GM23338 (cell line): ENCODE data around the gene LYPD4. TPM values are rescaled to one million over a fixed set of nuclear protein-coding genes. Genes with fewer than 3 reads are reported as not detected.

ENCODE experiments used
- ATAC-seq: fragments of 200-7000 bp; cut with Tn5 transposase; 3 replicates; pipeline ENCODE4 v1.9.1; 2020
- DNase-seq: peaks from one replicate; pipeline ENCODE4 v3.0.0-alpha.2; 2015; ENCODE audit warnings: low spot score
- H2AFZ ChIP-seq: fragments of 200-600 bp; sonication (generic); 2 replicates; pipeline ENCODE4 v1.8.0; 2016; ENCODE audit warnings: antibody characterized with exemption, mild to moderate bottlenecking, moderate library complexity
- H3F3A ChIP-seq: fragments of 200-600 bp; sonication (generic); replicated peaks from 2 replicates; pipeline ENCODE4 v1.8.0; 2017; ENCODE audit warnings: antibody characterized with exemption, mixed run types, low read depth
- H3K27ac ChIP-seq: fragments of 200-600 bp; sonication (generic); 2 replicates; pipeline ENCODE4 v1.6.1; 2016; ENCODE audit warnings: low read depth
- H3K27me3 ChIP-seq: fragments of 200-600 bp; sonication (generic); 2 replicates; pipeline ENCODE4 v1.8.0; 2016; ENCODE audit warnings: mild to moderate bottlenecking, mixed run types, moderate library complexity; ENCODE audit not compliant: insufficient read depth
- H3K36me3 ChIP-seq: fragments of 200-600 bp; sonication (generic); 2 replicates; pipeline ENCODE4 v1.8.0; 2016; ENCODE audit warnings: mild to moderate bottlenecking; ENCODE audit not compliant: insufficient read depth
- H3K4me1 ChIP-seq: fragments of 200-600 bp; sonication (generic); 2 replicates; pipeline ENCODE4 v1.8.0; 2016; ENCODE audit warnings: mild to moderate bottlenecking, moderate library complexity; ENCODE audit not compliant: insufficient read depth
- H3K4me2 ChIP-seq: fragments of 200-600 bp; sonication (generic); 2 replicates; pipeline ENCODE4 v1.7.1; 2017; ENCODE audit warnings: mixed run types
- H3K4me3 ChIP-seq: fragments of 200-600 bp; sonication (generic); 2 replicates; pipeline ENCODE4 v1.6.1; 2016; ENCODE audit warnings: mixed run types
- H3K79me2 ChIP-seq: fragments of 200-600 bp; sonication (generic); replicated peaks from 2 replicates; pipeline ENCODE4 v1.8.0; 2017; ENCODE audit warnings: mild to moderate bottlenecking; ENCODE audit not compliant: insufficient read depth
- H3K9me2 ChIP-seq: fragments of 200-600 bp; sonication (generic); 2 replicates; pipeline ENCODE4 v1.8.0; 2017; ENCODE audit not compliant: insufficient read depth
- H4K20me1 ChIP-seq: fragments of 200-600 bp; sonication (generic); replicated peaks from 2 replicates; pipeline ENCODE4 v1.8.0; 2017; ENCODE audit warnings: mild to moderate bottlenecking; ENCODE audit not compliant: insufficient read depth
- H3K27ac Mint-ChIP-seq: 2 replicates; pipeline ENCODE4 v1.8.0; 2020; ENCODE audit warnings: inconsistent platforms, mild to moderate bottlenecking, moderate library complexity, mixed read lengths
- H3K27me3 Mint-ChIP-seq: 3 replicates; pipeline ENCODE4 v1.8.0; 2022; ENCODE audit warnings: low read depth, mild to moderate bottlenecking, moderate library complexity, mixed read lengths, inconsistent platforms; ENCODE audit not compliant: insufficient read depth, poor library complexity
- H3K36me3 Mint-ChIP-seq: 3 replicates; pipeline ENCODE4 v1.8.0; 2021; ENCODE audit warnings: low read depth, mild to moderate bottlenecking, inconsistent platforms, moderate library complexity, mixed read lengths
- H3K4me1 Mint-ChIP-seq: 3 replicates; pipeline ENCODE4 v1.8.0; 2020; ENCODE audit warnings: mild to moderate bottlenecking, inconsistent platforms, mixed read lengths
- H3K4me3 Mint-ChIP-seq: 3 replicates; pipeline ENCODE4 v1.8.0; 2021; ENCODE audit warnings: moderate library complexity, mild to moderate bottlenecking, inconsistent platforms, mixed read lengths
- H3K9me3 Mint-ChIP-seq: 3 replicates; pipeline ENCODE4 v1.8.0; 2020; ENCODE audit warnings: moderate library complexity, mild to moderate bottlenecking, inconsistent platforms, mixed read lengths
- EZH2 ChIP-seq: fragments of 200-600 bp; sonication (generic); IDR thresholded peaks from one replicate; pipeline ENCODE4 v1.8.0; 2017; ENCODE audit warnings: antibody characterized with exemption, mild to moderate bottlenecking, low read depth; ENCODE audit not compliant: unreplicated experiment
- EZH2phosphoT487 ChIP-seq: fragments of 200-600 bp; sonication (generic); IDR thresholded peaks from one replicate; pipeline ENCODE4 v1.8.1; 2018; ENCODE audit warnings: antibody characterized with exemption; ENCODE audit not compliant: unreplicated experiment
- NANOG ChIP-seq: IDR thresholded peaks from 2 replicates; pipeline ENCODE4 v1.6.1; 2016; ENCODE audit warnings: antibody characterized with exemption, borderline replicate concordance
- POLR2AphosphoS5 ChIP-seq: IDR thresholded peaks from 2 replicates; pipeline ENCODE4 v1.6.1; 2016; ENCODE audit warnings: antibody characterized with exemption, low read depth
- ZNF114 ChIP-seq: fragments of 250-450 bp; sonication (Bioruptor Pico); IDR thresholded peaks from 2 replicates; pipeline ENCODE4 v1.5.0; 2020; ENCODE audit warnings: mild to moderate bottlenecking, moderate library complexity
- ZNF331 ChIP-seq: fragments of 250-450 bp; sonication (Bioruptor Pico); IDR thresholded peaks from 2 replicates; pipeline ENCODE4 v1.5.0; 2020; ENCODE audit warnings: low read depth, mild to moderate bottlenecking, moderate library complexity
- polyA plus RNA-seq: library from polyadenylated mRNA; unstranded; fragments of >200 nt; fragmentation: Nextera tagmentation; extraction: Ambion mirVana; gene quantifications from 2 replicates; pipeline ENCODE4 v1.2.1, GENCODE V29; 2016
- total RNA-seq: library from RNA; depleted of rRNA; stranded (reverse); fragments of >200 nt; shearing (Covaris generic); gene quantifications from 2 replicates; pipeline ENCODE4 v1.2.3, GENCODE V29; 2014
- TF ChIP-seq, protein P1 (sequence below): IDR thresholded peaks from one replicate; pipeline ENCODE4 v1.6.1; 2018; ENCODE audit warnings: antibody characterized with exemption; ENCODE audit not compliant: unreplicated experiment
- TF ChIP-seq, protein P2 (sequence below): IDR thresholded peaks from 2 replicates; pipeline ENCODE4 v1.6.1; 2016; ENCODE audit warnings: antibody characterized with exemption
- TF ChIP-seq, protein P3 (sequence below), 2 experiments: fragments of 200-600 bp in 1 of 2; sonication (generic) in 1 of 2; conservative IDR thresholded peaks; 2 replicates each; pipeline versions ENCODE4 v1.5.1 to v1.6.1; 2016 to 2017; ENCODE audit warnings: antibody characterized with exemption in 2 of 2, low read depth in 2 of 2, mild to moderate bottlenecking in 2 of 2, moderate library complexity in 1 of 2
- TF ChIP-seq, protein P4 (sequence below): fragments of 250-450 bp; sonication (Bioruptor Pico); IDR thresholded peaks from 2 replicates; pipeline ENCODE4 v1.5.0; 2020; ENCODE audit warnings: mild to moderate bottlenecking, moderate library complexity

LYPD4 gene
- total and polyA plus RNA-seq, 2 experiments from 2014 or later, result not detected

DNA sequence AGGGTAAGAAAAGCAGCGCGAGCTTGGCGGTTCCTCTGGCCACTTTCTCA, 343 bp upstream of the LYPD4 start, which contains the start of gene DMRTC2:
Gene DMRTC2, plus strand, starts transcription at position 42 of the 50 bp plus-strand sequence. CDS start 2,387 bp downstream, outside the sequence.
- H3K36me3 Mint-ChIP-seq, result peaks cover 5% of the 10 kb centered on the region; the same call in 2 of the 3 replicates
- no peak within 1 kb of the TSS; the same call in 2 of the 3 replicates for H3K4me3 Mint-ChIP-seq
- TF ChIP-seq EZH2, result no peak
- TF ChIP-seq ZNF114 (CRISPR knock-in tag), result no peak
- TF ChIP-seq POLR2AphosphoS5, result no peak
- TF ChIP-seq, protein P1, sequence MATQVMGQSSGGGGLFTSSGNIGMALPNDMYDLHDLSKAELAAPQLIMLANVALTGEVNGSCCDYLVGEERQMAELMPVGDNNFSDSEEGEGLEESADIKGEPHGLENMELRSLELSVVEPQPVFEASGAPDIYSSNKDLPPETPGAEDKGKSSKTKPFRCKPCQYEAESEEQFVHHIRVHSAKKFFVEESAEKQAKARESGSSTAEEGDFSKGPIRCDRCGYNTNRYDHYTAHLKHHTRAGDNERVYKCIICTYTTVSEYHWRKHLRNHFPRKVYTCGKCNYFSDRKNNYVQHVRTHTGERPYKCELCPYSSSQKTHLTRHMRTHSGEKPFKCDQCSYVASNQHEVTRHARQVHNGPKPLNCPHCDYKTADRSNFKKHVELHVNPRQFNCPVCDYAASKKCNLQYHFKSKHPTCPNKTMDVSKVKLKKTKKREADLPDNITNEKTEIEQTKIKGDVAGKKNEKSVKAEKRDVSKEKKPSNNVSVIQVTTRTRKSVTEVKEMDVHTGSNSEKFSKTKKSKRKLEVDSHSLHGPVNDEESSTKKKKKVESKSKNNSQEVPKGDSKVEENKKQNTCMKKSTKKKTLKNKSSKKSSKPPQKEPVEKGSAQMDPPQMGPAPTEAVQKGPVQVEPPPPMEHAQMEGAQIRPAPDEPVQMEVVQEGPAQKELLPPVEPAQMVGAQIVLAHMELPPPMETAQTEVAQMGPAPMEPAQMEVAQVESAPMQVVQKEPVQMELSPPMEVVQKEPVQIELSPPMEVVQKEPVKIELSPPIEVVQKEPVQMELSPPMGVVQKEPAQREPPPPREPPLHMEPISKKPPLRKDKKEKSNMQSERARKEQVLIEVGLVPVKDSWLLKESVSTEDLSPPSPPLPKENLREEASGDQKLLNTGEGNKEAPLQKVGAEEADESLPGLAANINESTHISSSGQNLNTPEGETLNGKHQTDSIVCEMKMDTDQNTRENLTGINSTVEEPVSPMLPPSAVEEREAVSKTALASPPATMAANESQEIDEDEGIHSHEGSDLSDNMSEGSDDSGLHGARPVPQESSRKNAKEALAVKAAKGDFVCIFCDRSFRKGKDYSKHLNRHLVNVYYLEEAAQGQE, result no peak
- TF ChIP-seq, protein P2, sequence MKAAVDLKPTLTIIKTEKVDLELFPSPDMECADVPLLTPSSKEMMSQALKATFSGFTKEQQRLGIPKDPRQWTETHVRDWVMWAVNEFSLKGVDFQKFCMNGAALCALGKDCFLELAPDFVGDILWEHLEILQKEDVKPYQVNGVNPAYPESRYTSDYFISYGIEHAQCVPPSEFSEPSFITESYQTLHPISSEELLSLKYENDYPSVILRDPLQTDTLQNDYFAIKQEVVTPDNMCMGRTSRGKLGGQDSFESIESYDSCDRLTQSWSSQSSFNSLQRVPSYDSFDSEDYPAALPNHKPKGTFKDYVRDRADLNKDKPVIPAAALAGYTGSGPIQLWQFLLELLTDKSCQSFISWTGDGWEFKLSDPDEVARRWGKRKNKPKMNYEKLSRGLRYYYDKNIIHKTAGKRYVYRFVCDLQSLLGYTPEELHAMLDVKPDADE, result no peak
- TF ChIP-seq ZNF331 (CRISPR knock-in tag), result no peak
- TF ChIP-seq NANOG, result no peak
- TF ChIP-seq, protein P3, sequence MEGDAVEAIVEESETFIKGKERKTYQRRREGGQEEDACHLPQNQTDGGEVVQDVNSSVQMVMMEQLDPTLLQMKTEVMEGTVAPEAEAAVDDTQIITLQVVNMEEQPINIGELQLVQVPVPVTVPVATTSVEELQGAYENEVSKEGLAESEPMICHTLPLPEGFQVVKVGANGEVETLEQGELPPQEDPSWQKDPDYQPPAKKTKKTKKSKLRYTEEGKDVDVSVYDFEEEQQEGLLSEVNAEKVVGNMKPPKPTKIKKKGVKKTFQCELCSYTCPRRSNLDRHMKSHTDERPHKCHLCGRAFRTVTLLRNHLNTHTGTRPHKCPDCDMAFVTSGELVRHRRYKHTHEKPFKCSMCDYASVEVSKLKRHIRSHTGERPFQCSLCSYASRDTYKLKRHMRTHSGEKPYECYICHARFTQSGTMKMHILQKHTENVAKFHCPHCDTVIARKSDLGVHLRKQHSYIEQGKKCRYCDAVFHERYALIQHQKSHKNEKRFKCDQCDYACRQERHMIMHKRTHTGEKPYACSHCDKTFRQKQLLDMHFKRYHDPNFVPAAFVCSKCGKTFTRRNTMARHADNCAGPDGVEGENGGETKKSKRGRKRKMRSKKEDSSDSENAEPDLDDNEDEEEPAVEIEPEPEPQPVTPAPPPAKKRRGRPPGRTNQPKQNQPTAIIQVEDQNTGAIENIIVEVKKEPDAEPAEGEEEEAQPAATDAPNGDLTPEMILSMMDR (conservative IDR thresholded peaks at IDR 0.05; ENCODE audit: low read depth in 2 of 2), result no peak
- TF ChIP-seq, protein P4, sequence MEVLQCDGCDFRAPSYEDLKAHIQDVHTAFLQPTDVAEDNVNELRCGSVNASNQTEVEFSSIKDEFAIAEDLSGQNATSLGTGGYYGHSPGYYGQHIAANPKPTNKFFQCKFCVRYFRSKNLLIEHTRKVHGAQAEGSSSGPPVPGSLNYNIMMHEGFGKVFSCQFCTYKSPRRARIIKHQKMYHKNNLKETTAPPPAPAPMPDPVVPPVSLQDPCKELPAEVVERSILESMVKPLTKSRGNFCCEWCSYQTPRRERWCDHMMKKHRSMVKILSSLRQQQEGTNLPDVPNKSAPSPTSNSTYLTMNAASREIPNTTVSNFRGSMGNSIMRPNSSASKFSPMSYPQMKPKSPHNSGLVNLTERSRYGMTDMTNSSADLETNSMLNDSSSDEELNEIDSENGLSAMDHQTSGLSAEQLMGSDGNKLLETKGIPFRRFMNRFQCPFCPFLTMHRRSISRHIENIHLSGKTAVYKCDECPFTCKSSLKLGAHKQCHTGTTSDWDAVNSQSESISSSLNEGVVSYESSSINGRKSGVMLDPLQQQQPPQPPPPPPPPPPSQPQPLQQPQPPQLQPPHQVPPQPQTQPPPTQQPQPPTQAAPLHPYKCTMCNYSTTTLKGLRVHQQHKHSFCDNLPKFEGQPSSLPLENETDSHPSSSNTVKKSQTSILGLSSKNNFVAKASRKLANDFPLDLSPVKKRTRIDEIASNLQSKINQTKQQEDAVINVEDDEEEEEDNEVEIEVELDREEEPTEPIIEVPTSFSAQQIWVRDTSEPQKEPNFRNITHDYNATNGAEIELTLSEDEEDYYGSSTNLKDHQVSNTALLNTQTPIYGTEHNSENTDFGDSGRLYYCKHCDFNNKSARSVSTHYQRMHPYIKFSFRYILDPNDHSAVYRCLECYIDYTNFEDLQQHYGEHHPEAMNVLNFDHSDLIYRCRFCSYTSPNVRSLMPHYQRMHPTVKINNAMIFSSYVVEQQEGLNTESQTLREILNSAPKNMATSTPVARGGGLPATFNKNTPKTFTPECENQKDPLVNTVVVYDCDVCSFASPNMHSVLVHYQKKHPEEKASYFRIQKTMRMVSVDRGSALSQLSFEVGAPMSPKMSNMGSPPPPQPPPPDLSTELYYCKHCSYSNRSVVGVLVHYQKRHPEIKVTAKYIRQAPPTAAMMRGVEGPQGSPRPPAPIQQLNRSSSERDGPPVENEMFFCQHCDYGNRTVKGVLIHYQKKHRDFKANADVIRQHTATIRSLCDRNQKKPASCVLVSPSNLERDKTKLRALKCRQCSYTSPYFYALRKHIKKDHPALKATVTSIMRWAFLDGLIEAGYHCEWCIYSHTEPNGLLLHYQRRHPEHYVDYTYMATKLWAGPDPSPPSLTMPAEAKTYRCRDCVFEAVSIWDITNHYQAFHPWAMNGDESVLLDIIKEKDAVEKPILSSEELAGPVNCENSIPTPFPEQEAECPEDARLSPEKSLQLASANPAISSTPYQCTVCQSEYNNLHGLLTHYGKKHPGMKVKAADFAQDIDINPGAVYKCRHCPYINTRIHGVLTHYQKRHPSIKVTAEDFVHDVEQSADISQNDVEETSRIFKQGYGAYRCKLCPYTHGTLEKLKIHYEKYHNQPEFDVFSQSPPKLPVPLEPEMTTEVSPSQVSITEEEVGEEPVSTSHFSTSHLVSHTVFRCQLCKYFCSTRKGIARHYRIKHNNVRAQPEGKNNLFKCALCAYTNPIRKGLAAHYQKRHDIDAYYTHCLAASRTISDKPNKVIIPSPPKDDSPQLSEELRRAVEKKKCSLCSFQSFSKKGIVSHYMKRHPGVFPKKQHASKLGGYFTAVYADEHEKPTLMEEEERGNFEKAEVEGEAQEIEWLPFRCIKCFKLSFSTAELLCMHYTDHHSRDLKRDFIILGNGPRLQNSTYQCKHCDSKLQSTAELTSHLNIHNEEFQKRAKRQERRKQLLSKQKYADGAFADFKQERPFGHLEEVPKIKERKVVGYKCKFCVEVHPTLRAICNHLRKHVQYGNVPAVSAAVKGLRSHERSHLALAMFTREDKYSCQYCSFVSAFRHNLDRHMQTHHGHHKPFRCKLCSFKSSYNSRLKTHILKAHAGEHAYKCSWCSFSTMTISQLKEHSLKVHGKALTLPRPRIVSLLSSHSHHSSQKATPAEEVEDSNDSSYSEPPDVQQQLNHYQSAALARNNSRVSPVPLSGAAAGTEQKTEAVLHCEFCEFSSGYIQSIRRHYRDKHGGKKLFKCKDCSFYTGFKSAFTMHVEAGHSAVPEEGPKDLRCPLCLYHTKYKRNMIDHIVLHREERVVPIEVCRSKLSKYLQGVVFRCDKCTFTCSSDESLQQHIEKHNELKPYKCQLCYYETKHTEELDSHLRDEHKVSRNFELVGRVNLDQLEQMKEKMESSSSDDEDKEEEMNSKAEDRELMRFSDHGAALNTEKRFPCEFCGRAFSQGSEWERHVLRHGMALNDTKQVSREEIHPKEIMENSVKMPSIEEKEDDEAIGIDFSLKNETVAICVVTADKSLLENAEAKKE (CRISPR knock-in tag), result no peak
- no peak for TF ChIP-seq EZH2phosphoT487
- H3K9me2 ChIP-seq, result no peaks in the 10 kb centered on the region
- H3K4me1 Mint-ChIP-seq, result no peaks in the 10 kb centered on the region; the same call in 2 of the 3 replicates
- ATAC-seq (no peak), DNase-seq (no peak)
- no peaks in the 10 kb centered on the region for H4K20me1 ChIP-seq
- no peak within 1 kb of the TSS for H3K4me3 ChIP-seq
- peaks cover 14% of the 10 kb centered on the region; the same call in 2 of the 3 replicates for H3K9me3 Mint-ChIP-seq
- no peaks in the 10 kb centered on the region for H3K79me2 ChIP-seq
- H3K27me3 ChIP-seq, result no peaks in the 10 kb centered on the region
- H2AFZ ChIP-seq, result peak within 1 kb of the TSS; percentile 81
- peaks cover 18% of the 10 kb centered on the region for H3K27me3 Mint-ChIP-seq
- H3K36me3 ChIP-seq, result no peaks in the 10 kb centered on the region
- no peaks in the 10 kb centered on the region for H3K4me1 ChIP-seq
- no peak within 1 kb of the TSS for H3K4me2 ChIP-seq
- H3F3A ChIP-seq, result no peaks in the 10 kb centered on the region
- no peak within 1 kb of the TSS for H3K27ac Mint-ChIP-seq
- H3K27ac ChIP-seq, result no peak within 1 kb of the TSS
